ENCODE data around the gene LRTM2.

The LRTM2 gene

DNA sequence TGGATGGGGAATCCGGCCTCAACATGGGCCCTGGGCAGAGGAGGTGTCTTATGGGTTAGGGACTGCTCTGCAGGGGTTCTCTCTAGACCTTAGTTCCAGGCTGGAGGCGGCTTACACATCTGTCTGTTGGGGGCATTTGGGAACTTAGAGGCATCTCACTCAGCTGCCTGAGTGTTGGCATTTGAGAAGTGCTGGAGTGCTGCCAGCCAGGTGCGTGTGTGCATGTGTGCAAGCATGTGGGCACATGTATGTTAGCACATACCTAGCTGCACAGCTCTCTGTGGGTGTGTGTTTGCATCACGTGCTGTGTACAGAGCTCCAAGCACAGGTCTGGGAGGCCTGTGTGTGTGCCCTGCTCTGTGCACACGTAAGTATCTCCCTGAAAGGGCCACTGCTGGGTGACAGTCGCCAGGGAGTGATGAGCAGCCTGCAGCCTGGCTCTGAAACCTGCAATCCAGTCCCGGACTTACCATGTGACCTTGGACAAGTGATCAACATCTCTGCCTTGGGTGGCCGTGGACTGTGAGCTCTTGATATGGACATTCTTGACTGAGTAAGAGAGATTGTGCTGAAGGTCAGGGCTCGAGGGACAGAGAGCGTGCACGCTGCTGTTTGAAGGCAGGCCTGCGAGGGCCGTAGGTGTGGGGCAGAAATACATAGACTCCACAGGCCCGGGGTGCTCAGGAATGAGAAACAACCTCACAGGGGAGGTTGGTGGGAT, 5.2 kb downstream of the LRTM2 start:
- Histone ChIP-seq H3K4me3 (replicated peaks; ENCODE audit: insufficient read depth, low read length) (no peak overlapping the region), H3K27ac (replicated peaks) (no peak overlapping the region), H3K27me3 (ENCODE audit: insufficient read depth, poor library complexity, severe bottlenecking) (peaks cover under 1% of the 10 kb centered on the region)
- TF ChIP-seq GABPA (IDR thresholded peaks at IDR 0.05; ENCODE audit: low read depth) (no peak), SPI1 (IDR thresholded peaks at IDR 0.05; ENCODE audit: borderline replicate concordance, low read depth) (no peak), CTCF (IDR thresholded peaks at IDR 0.05; ENCODE audit: insufficient read depth, low read length) (no peak), POLR2AphosphoS5 (IDR thresholded peaks at IDR 0.05; ENCODE audit: low read depth) (no peak)
- no peak for DNase-seq (ENCODE audit: low read depth in 1 of 2, low spot score in 1 of 2)

DNA sequence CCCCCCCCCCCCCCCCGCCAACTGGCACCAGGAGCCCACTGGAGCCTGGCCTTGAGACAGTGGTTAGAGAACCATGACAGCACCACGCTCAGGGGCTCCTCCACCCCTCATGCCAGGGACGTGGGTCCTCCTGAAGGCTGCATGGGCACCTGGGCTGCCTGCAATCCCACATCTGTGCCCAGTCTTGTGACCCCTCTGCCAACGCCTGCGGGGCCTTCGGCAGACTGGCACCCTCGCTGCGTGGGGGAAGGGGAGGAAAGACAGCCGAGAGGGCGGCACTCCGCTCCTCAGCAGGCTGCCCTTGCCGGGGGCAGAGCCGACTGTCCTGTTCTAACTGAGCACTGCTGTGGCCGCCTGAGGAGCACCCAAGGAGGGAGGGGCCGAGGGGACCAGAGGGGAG, 6.0 kb downstream of the LRTM2 start:
- no peak overlapping the region for H3K4me3 ChIP-seq (replicated peaks; ENCODE audit: insufficient read depth, low read length)
- TF ChIP-seq POLR2AphosphoS5 (IDR thresholded peaks at IDR 0.05; ENCODE audit: low read depth) = no peak
- TF ChIP-seq GABPA (IDR thresholded peaks at IDR 0.05; ENCODE audit: low read depth) = no peak
- TF ChIP-seq CTCF (IDR thresholded peaks at IDR 0.05; ENCODE audit: insufficient read depth, low read length) = no peak
- no peak for TF ChIP-seq SPI1 (IDR thresholded peaks at IDR 0.05; ENCODE audit: borderline replicate concordance, low read depth)
- TF ChIP-seq, protein P1, sequence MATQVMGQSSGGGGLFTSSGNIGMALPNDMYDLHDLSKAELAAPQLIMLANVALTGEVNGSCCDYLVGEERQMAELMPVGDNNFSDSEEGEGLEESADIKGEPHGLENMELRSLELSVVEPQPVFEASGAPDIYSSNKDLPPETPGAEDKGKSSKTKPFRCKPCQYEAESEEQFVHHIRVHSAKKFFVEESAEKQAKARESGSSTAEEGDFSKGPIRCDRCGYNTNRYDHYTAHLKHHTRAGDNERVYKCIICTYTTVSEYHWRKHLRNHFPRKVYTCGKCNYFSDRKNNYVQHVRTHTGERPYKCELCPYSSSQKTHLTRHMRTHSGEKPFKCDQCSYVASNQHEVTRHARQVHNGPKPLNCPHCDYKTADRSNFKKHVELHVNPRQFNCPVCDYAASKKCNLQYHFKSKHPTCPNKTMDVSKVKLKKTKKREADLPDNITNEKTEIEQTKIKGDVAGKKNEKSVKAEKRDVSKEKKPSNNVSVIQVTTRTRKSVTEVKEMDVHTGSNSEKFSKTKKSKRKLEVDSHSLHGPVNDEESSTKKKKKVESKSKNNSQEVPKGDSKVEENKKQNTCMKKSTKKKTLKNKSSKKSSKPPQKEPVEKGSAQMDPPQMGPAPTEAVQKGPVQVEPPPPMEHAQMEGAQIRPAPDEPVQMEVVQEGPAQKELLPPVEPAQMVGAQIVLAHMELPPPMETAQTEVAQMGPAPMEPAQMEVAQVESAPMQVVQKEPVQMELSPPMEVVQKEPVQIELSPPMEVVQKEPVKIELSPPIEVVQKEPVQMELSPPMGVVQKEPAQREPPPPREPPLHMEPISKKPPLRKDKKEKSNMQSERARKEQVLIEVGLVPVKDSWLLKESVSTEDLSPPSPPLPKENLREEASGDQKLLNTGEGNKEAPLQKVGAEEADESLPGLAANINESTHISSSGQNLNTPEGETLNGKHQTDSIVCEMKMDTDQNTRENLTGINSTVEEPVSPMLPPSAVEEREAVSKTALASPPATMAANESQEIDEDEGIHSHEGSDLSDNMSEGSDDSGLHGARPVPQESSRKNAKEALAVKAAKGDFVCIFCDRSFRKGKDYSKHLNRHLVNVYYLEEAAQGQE (IDR thresholded peaks at IDR 0.05; ENCODE audit: insufficient replicate concordance, low read depth) = no peak
- no peak for DNase-seq (ENCODE audit: low read depth in 1 of 2, low spot score in 1 of 2)
- H3K27ac ChIP-seq (replicated peaks) = no peak overlapping the region
- H3K27me3 ChIP-seq (ENCODE audit: insufficient read depth, poor library complexity, severe bottlenecking) = no peaks in the 10 kb centered on the region

DNA sequence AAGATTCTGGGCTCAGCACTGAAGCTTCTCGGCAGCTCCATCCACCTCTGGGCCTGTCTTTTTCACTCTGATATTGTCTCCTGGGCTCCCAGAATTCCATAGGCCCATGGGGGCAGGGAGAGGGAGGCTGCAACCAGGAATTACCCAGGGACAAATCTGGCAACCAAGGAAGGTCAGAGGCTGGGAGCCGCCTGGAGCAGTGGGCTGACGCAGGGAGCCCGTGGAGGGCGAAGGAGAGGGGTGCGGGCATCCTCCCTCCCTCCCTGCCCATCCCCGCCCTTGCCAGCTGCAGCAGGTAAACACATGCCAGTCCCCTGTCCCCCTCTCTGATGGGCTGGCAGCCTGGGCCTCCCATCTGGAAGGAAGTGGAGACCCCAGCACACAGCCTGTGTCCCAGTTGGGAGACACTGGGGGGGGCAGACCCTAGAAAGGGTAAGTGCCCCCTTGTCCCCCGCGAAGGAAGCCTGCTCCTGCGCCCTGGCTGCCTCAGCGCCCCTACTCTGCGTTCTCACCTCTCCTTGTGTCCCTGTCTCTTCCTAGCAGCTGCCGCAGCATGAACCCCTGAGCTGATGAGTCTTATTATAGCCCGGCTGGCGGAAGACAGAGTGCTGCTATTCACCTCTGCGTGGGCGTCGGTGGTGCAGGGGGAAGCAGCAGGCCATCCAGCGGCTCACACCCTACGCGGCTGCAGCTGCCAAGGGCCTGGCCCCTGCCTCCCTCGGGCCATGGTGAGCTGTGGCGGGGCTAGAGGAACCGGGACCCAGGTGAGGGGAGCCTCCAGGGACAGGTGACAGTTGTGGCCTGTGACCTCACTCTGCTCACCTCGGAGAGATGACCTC, 6.7 kb downstream of the LRTM2 start:
- TF ChIP-seq, protein P1 (IDR thresholded peaks at IDR 0.05; ENCODE audit: insufficient replicate concordance, low read depth) = no peak
- TF ChIP-seq GABPA (IDR thresholded peaks at IDR 0.05; ENCODE audit: low read depth) = no peak
- no peak for TF ChIP-seq CTCF (IDR thresholded peaks at IDR 0.05; ENCODE audit: insufficient read depth, low read length)
- TF ChIP-seq SPI1 (IDR thresholded peaks at IDR 0.05; ENCODE audit: borderline replicate concordance, low read depth) = no peak
- no peak for TF ChIP-seq POLR2AphosphoS5 (IDR thresholded peaks at IDR 0.05; ENCODE audit: low read depth)
- H3K4me3 ChIP-seq (replicated peaks; ENCODE audit: insufficient read depth, low read length) = no peak overlapping the region
- DNase-seq (ENCODE audit: low read depth in 1 of 2, low spot score in 1 of 2) = no peak
- no peaks in the 10 kb centered on the region for H3K27me3 ChIP-seq (ENCODE audit: insufficient read depth, poor library complexity, severe bottlenecking)
- no peak overlapping the region for H3K27ac ChIP-seq (replicated peaks)

Measured in HL-60 (cell line).